Measurements from ENCODE around the gene NAP1L1.

The NAP1L1 gene

GRCh38 chr12:76024942-76025600 lies 59.4 kb downstream of the NAP1L1 start:
- DNase-seq, result no peak
- H3K27me3 Mint-ChIP-seq, result no peaks in the 10 kb centered on the region
- H3K27ac Mint-ChIP-seq, result peak overlapping the region; percentile 63
- H3K9me3 Mint-ChIP-seq, result no peaks in the 10 kb centered on the region
- H3K4me1 Mint-ChIP-seq, result peaks cover 69% of the 10 kb centered on the region
- H3K4me3 Mint-ChIP-seq, result peak overlapping the region; percentile 75
- peaks cover 34% of the 10 kb centered on the region for H3K36me3 Mint-ChIP-seq (ENCODE audit: low read depth)
- no peak for ATAC-seq

- DNase-seq (no peak), ATAC-seq (no peak)
- Mint-ChIP-seq H3K27me3 (no peaks in the 10 kb centered on the region), H3K4me3 (no peak overlapping the region), H3K27ac (no peak overlapping the region), H3K9me3 (no peaks in the 10 kb centered on the region), H3K4me1 (peaks cover 74% of the 10 kb centered on the region), H3K36me3 (ENCODE audit: low read depth) (peaks cover 27% of the 10 kb centered on the region)
Observed at GRCh38 chr12:76024102-76024781, 60.2 kb downstream of the NAP1L1 start.

- DNase-seq, result no peak
- no peak for ATAC-seq
- Mint-ChIP-seq H3K27ac (peak overlapping the region; percentile 47), H3K36me3 (ENCODE audit: low read depth) (peaks cover 16% of the 10 kb centered on the region), H3K9me3 (no peaks in the 10 kb centered on the region), H3K27me3 (no peaks in the 10 kb centered on the region), H3K4me3 (no peak overlapping the region), H3K4me1 (peaks cover 76% of the 10 kb centered on the region)
Observed at GRCh38 chr12:76023069-76023690, 61.3 kb downstream of the NAP1L1 start.

- H3K4me3 Mint-ChIP-seq, result no peak overlapping the region
- H3K4me1 Mint-ChIP-seq, result peaks cover 76% of the 10 kb centered on the region
- peak overlapping the region; percentile 47 for H3K27ac Mint-ChIP-seq
- DNase-seq (no peak), ATAC-seq (no peak)
- no peaks in the 10 kb centered on the region for H3K9me3 Mint-ChIP-seq
- H3K36me3 Mint-ChIP-seq (ENCODE audit: low read depth), result peaks cover 15% of the 10 kb centered on the region
- H3K27me3 Mint-ChIP-seq, result no peaks in the 10 kb centered on the region
Observed at GRCh38 chr12:76022506-76022905, 62.0 kb downstream of the NAP1L1 start.

GRCh38 chr12:76020731-76021672 lies 63.5 kb downstream of the NAP1L1 start:
- Mint-ChIP-seq H3K4me3 (peak overlapping the region; percentile 70), H3K9me3 (no peaks in the 10 kb centered on the region), H3K4me1 (peaks cover 65% of the 10 kb centered on the region), H3K27me3 (no peaks in the 10 kb centered on the region), H3K36me3 (ENCODE audit: low read depth) (no peaks in the 10 kb centered on the region), H3K27ac (peak overlapping the region; percentile 98)
- DNase-seq (peak; percentile 67), ATAC-seq (peak; percentile 83)

- Mint-ChIP-seq H3K4me3 (peak overlapping the region; percentile 70), H3K9me3 (no peaks in the 10 kb centered on the region), H3K36me3 (ENCODE audit: low read depth) (no peaks in the 10 kb centered on the region), H3K4me1 (peaks cover 65% of the 10 kb centered on the region), H3K27ac (peak overlapping the region; percentile 98), H3K27me3 (no peaks in the 10 kb centered on the region)
- DNase-seq (peak; percentile 76), ATAC-seq (peak; percentile 91)
Observed at GRCh38 chr12:76020281-76020680, 64.2 kb downstream of the NAP1L1 start.

GRCh38 chr12:76018672-76019071 lies 65.8 kb downstream of the NAP1L1 start:
- Mint-ChIP-seq H3K4me1 (peaks cover 58% of the 10 kb centered on the region), H3K27me3 (no peaks in the 10 kb centered on the region), H3K4me3 (no peak overlapping the region), H3K36me3 (ENCODE audit: low read depth) (no peaks in the 10 kb centered on the region), H3K9me3 (no peaks in the 10 kb centered on the region), H3K27ac (peak overlapping the region; percentile 2)
- ATAC-seq, result no peak
- DNase-seq, result no peak

GRCh38 chr12:76018111-76018510 lies 66.4 kb downstream of the NAP1L1 start:
- ATAC-seq, result no peak
- Mint-ChIP-seq H3K4me3 (no peak overlapping the region), H3K27ac (peak overlapping the region; percentile 2), H3K9me3 (no peaks in the 10 kb centered on the region), H3K4me1 (peaks cover 58% of the 10 kb centered on the region), H3K36me3 (ENCODE audit: low read depth) (no peaks in the 10 kb centered on the region), H3K27me3 (no peaks in the 10 kb centered on the region)
- no peak for DNase-seq

GRCh38 chr12:76014007-76014406 lies 70.5 kb downstream of the NAP1L1 start:
- no peaks in the 10 kb centered on the region for H3K9me3 Mint-ChIP-seq
- no peaks in the 10 kb centered on the region for H3K36me3 Mint-ChIP-seq (ENCODE audit: low read depth)
- H3K27ac Mint-ChIP-seq, result no peak overlapping the region
- DNase-seq (no peak), ATAC-seq (no peak)
- peaks cover 26% of the 10 kb centered on the region for H3K4me1 Mint-ChIP-seq
- no peaks in the 10 kb centered on the region for H3K27me3 Mint-ChIP-seq
- H3K4me3 Mint-ChIP-seq, result no peak overlapping the region

GRCh38 chr12:76013603-76014002 lies 70.9 kb downstream of the NAP1L1 start:
- Mint-ChIP-seq H3K4me3 (no peak overlapping the region), H3K9me3 (no peaks in the 10 kb centered on the region), H3K4me1 (peaks cover 22% of the 10 kb centered on the region), H3K27ac (no peak overlapping the region), H3K27me3 (no peaks in the 10 kb centered on the region), H3K36me3 (ENCODE audit: low read depth) (no peaks in the 10 kb centered on the region)
- ATAC-seq (no peak), DNase-seq (no peak)

GRCh38 chr12:76012644-76013043 lies 71.8 kb downstream of the NAP1L1 start:
- peaks cover 14% of the 10 kb centered on the region for H3K4me1 Mint-ChIP-seq
- H3K27me3 Mint-ChIP-seq, result no peaks in the 10 kb centered on the region
- H3K36me3 Mint-ChIP-seq (ENCODE audit: low read depth), result no peaks in the 10 kb centered on the region
- no peak for ATAC-seq
- H3K27ac Mint-ChIP-seq, result no peak overlapping the region
- no peak overlapping the region for H3K4me3 Mint-ChIP-seq
- no peaks in the 10 kb centered on the region for H3K9me3 Mint-ChIP-seq
- no peak for DNase-seq

GRCh38 chr12:76010732-76011458 lies 73.6 kb downstream of the NAP1L1 start:
- Mint-ChIP-seq H3K4me3 (no peak overlapping the region), H3K9me3 (no peaks in the 10 kb centered on the region), H3K36me3 (ENCODE audit: low read depth) (no peaks in the 10 kb centered on the region), H3K4me1 (peaks cover 9% of the 10 kb centered on the region), H3K27me3 (no peaks in the 10 kb centered on the region), H3K27ac (no peak overlapping the region)
- DNase-seq, result no peak
- ATAC-seq, result no peak

GRCh38 chr12:76008428-76008827 lies 76.1 kb downstream of the NAP1L1 start:
- DNase-seq (no peak), ATAC-seq (no peak)
- no peaks in the 10 kb centered on the region for H3K27me3 Mint-ChIP-seq
- H3K36me3 Mint-ChIP-seq (ENCODE audit: low read depth), result no peaks in the 10 kb centered on the region
- peaks cover 8% of the 10 kb centered on the region for H3K9me3 Mint-ChIP-seq
- no peaks in the 10 kb centered on the region for H3K4me1 Mint-ChIP-seq
- no peak overlapping the region for H3K27ac Mint-ChIP-seq
- no peak overlapping the region for H3K4me3 Mint-ChIP-seq

- Mint-ChIP-seq H3K9me3 (peaks cover 8% of the 10 kb centered on the region), H3K4me3 (no peak overlapping the region), H3K36me3 (ENCODE audit: low read depth) (no peaks in the 10 kb centered on the region), H3K27ac (no peak overlapping the region), H3K27me3 (no peaks in the 10 kb centered on the region), H3K4me1 (no peaks in the 10 kb centered on the region)
- no peak for ATAC-seq
- no peak for DNase-seq
Observed at GRCh38 chr12:76007640-76008039, 76.8 kb downstream of the NAP1L1 start.

Measured in activated naive CD8-positive, alpha-beta T cell treated with anti-CD3 and anti-CD28 coated beads, Interleukin-2, amount 50 U/mL, for 24 hours (primary cell).